Measurements from ENCODE around the gene TBX2.
A peak's percentile ranks its signal among the peaks of the same experiment; 100 is the strongest.
"Not testable (repeated sequence)": the region's sequence is repeated elsewhere in the genome, so short reads cannot be mapped to it uniquely, and the experiment has no call there.

The TBX2 gene

GRCh38 chr17:61436273-61436672 lies 36.6 kb downstream of the TBX2 start:
- Mint-ChIP-seq H3K4me1 (peaks cover 2% of the 10 kb centered on the region), H3K27ac (no peak overlapping the region), H3K36me3 (ENCODE audit: low read depth) (peaks cover 32% of the 10 kb centered on the region), H3K4me3 (no peak overlapping the region), H3K9me3 (peaks cover 62% of the 10 kb centered on the region), H3K27me3 (ENCODE audit: low read depth, poor library complexity) (peaks cover 11% of the 10 kb centered on the region)
- TF ChIP-seq CTCF (IDR thresholded peaks at IDR 0.05): no peak
- DNase-seq: no peak

DNA sequence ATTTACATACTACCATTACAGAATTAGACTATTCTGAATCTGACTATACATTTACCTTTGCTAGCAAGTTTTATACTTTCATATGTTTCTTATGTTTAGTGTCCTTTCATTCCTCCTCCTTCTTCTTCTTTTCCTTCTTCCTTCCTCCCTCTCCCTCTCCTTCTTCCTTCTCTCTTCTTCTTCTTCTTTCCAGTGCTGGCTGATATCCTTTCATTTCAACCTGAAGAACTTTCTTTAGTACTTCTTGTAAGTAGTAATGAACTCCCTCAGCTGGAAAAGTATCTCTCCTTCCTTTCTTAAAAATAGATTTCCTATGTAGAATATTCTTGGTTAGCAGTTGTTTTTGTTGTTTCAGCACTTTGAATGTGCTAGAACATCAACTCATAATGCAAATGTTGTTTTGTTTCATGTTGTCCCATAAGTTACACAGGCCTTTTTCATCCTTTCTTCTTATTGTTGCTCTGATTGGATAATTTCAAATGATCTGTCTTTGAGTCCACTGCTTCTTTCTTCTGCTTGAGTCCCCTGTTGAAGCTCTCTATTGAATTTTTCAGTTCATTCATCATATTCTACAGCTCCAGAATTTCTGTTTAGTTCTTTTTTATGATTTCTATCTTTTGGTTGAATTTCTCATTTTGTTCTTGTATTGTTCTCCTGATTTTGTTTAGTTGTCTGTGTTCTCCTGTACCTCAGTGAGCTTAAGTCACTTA lies 37.5 kb downstream of the TBX2 start:
- TF ChIP-seq CTCF (IDR thresholded peaks at IDR 0.05): no peak
- no peak overlapping the region for H3K4me3 Mint-ChIP-seq
- peaks cover 11% of the 10 kb centered on the region for H3K27me3 Mint-ChIP-seq (ENCODE audit: low read depth, poor library complexity)
- peaks cover 7% of the 10 kb centered on the region for H3K4me1 Mint-ChIP-seq
- DNase-seq: no peak
- H3K9me3 Mint-ChIP-seq: peaks cover 68% of the 10 kb centered on the region
- H3K36me3 Mint-ChIP-seq (ENCODE audit: low read depth): peaks cover 38% of the 10 kb centered on the region
- no peak overlapping the region for H3K27ac Mint-ChIP-seq

GRCh38 chr17:61440697-61441096 lies 41.1 kb downstream of the TBX2 start:
- Mint-ChIP-seq H3K9me3 (peaks cover 49% of the 10 kb centered on the region), H3K27ac (no peak overlapping the region), H3K27me3 (ENCODE audit: low read depth, poor library complexity) (peaks cover 22% of the 10 kb centered on the region)

DNA sequence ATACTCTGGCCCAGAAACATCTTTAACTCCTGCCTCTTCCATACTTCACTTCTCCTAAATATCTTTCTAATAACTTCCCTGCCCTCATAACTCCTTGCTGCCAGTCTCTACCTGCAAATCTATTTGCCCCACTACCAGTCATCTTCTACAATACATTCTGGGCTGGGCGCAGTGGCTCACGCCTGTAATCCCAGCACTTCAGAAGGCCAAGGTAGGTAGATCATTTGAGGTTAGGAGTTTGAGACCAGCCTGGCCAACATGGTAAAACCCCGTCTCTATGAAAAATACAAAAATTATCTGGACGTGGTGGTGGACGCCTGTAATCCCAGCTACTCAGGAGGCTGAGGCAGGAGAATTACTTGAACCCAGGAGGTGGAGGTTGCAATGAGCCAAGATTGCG lies 41.9 kb downstream of the TBX2 start:
- peaks cover 20% of the 10 kb centered on the region for H3K27me3 Mint-ChIP-seq (ENCODE audit: low read depth, poor library complexity)
- peaks cover 35% of the 10 kb centered on the region for H3K4me1 Mint-ChIP-seq
- H3K9me3 Mint-ChIP-seq: peaks cover 41% of the 10 kb centered on the region
- DNase-seq, H3K4me3 Mint-ChIP-seq, H3K27ac Mint-ChIP-seq: not testable (repeated sequence)
- H3K36me3 Mint-ChIP-seq (ENCODE audit: low read depth): peaks cover 35% of the 10 kb centered on the region

More at GRCh38 chr17:61440697-61441096, 41.1 kb downstream of the TBX2 start:
- no peak for DNase-seq
- TF ChIP-seq CTCF (IDR thresholded peaks at IDR 0.05): no peak
- Mint-ChIP-seq H3K4me1 (peaks cover 35% of the 10 kb centered on the region), H3K4me3 (no peak overlapping the region), H3K36me3 (ENCODE audit: low read depth) (peaks cover 35% of the 10 kb centered on the region)

DNA sequence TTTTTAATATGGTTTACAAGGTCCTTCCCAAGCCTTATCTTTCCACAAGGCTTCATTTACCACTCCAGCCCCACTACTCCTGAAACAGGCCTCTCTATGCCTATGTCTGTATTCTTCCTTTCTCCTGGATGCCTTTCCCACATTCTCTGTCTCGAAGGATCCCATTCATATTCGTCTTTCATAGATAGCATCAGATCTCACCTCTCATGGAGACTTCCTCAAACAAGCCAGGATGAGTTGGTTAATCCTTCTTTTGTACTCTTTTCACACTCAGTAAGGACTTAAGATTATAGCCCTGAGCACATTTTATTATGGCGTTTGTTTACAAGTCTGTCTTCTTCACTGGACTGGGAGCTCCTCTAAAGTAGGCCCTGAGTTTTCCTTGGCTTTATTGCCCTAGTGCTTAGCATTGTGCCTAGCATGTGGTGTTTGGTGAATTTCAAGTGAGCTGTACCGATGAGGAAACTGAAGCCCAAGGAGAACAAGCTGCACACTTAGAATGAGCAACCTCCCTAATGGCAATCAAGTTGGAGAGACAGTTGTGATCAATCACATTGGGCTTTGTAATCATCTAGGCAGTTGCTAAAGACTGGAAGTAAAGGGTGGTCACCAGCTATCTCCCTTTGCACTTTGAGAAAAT lies 42.6 kb downstream of the TBX2 start:
- peaks cover 35% of the 10 kb centered on the region for H3K4me1 Mint-ChIP-seq
- TF ChIP-seq CTCF (IDR thresholded peaks at IDR 0.05): no peak
- no peak overlapping the region for H3K27ac Mint-ChIP-seq
- peaks cover 32% of the 10 kb centered on the region for H3K36me3 Mint-ChIP-seq (ENCODE audit: low read depth)
- H3K4me3 Mint-ChIP-seq: peak overlapping the region; percentile 1
- peaks cover 26% of the 10 kb centered on the region for H3K27me3 Mint-ChIP-seq (ENCODE audit: low read depth, poor library complexity)
- DNase-seq: no peak
- peaks cover 37% of the 10 kb centered on the region for H3K9me3 Mint-ChIP-seq

GRCh38 chr17:61442878-61443474 lies 43.3 kb downstream of the TBX2 start:
- peaks cover 29% of the 10 kb centered on the region for H3K9me3 Mint-ChIP-seq
- H3K4me1 Mint-ChIP-seq: peaks cover 35% of the 10 kb centered on the region
- peaks cover 25% of the 10 kb centered on the region for H3K27me3 Mint-ChIP-seq (ENCODE audit: low read depth, poor library complexity)
- no peak for DNase-seq
- H3K4me3 Mint-ChIP-seq: no peak overlapping the region
- no peak overlapping the region for H3K27ac Mint-ChIP-seq
- H3K36me3 Mint-ChIP-seq (ENCODE audit: low read depth): peaks cover 25% of the 10 kb centered on the region
- no peak for TF ChIP-seq CTCF (IDR thresholded peaks at IDR 0.05)
